Fibroblast of villous mesenchyme (primary cell): ENCODE measurements around the gene CST8. TPM values are rescaled to one million over a fixed set of nuclear protein-coding genes. Genes with fewer than 3 reads are reported as not detected.

ENCODE experiments used
- DNase-seq: peaks from one replicate; pipeline ENCODE4 v3.0.0-alpha.2; 2010; ENCODE audit warnings: low read depth
- H3K4me3 ChIP-seq: 2 replicates; pipeline ENCODE4 v1.5.1; 2011; ENCODE audit warnings: low read depth, mild to moderate bottlenecking, low read length
- small RNA-seq: library from RNA; depleted of rRNA; stranded (forward); fragments of <200 nt; gene quantifications from one replicate; pipeline ENCODE3, GENCODE V24; 2012
- total RNA-seq: library from RNA; depleted of rRNA; stranded (reverse); fragments of >200 nt; gene quantifications from 2 replicates; pipeline ENCODE4 v1.2.3, GENCODE V29; 2012
- TF ChIP-seq, protein P1 (sequence below): IDR thresholded peaks from 2 replicates; pipeline ENCODE4 v1.5.1; 2012; ENCODE audit warnings: low read depth, mild to moderate bottlenecking, low read length; ENCODE audit not compliant: insufficient read depth

Gene CST8
- total RNA-seq, 1 donor, result not detected

DNA sequence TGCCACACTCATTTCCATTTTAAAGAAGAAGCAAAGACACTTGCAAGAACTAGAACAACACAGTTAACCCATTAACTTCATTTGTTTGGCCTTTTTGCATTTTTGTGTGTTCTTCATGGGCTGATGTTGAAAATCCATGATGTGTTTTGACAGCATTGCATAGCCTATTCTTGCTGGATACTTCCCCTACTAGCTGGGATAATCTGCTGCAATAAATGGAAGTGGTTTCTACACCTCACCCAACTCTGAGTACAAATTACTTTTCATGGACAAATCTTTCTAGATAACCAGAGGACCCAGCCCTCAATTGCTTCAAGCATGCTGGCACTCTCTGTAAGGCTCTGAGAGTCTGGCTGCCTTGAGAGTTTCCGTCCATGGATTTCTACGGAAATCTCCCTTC is 50.9 kb downstream of the CST8 start:
- no peak for DNase-seq

DNA sequence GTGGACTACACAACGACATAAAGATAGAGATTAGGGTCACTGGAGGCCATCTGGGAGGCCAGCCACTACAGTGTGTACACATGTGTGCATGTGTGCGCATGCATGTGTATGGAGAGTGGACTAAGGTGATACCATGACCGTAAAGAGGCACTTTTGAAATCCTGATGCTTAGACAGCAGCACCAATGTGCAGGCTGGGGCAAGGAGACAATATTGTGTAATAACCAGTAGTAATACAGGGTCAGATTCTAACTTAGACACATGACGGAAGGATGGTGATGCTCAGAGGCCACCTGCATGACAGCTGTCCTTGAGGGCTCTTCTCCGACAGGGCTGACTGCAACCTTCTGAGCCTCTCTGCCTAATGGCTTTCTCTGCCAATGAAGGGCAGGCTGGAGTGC is 51.9 kb downstream of the CST8 start:
- no peak overlapping the region for H3K4me3 ChIP-seq
- TF ChIP-seq, protein P1, sequence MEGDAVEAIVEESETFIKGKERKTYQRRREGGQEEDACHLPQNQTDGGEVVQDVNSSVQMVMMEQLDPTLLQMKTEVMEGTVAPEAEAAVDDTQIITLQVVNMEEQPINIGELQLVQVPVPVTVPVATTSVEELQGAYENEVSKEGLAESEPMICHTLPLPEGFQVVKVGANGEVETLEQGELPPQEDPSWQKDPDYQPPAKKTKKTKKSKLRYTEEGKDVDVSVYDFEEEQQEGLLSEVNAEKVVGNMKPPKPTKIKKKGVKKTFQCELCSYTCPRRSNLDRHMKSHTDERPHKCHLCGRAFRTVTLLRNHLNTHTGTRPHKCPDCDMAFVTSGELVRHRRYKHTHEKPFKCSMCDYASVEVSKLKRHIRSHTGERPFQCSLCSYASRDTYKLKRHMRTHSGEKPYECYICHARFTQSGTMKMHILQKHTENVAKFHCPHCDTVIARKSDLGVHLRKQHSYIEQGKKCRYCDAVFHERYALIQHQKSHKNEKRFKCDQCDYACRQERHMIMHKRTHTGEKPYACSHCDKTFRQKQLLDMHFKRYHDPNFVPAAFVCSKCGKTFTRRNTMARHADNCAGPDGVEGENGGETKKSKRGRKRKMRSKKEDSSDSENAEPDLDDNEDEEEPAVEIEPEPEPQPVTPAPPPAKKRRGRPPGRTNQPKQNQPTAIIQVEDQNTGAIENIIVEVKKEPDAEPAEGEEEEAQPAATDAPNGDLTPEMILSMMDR, result no peak
- DNase-seq, result no peak

More for the DNA sequence above, 50.9 kb downstream of the CST8 start:
- no peak overlapping the region for H3K4me3 ChIP-seq
- TF ChIP-seq, protein P1, result no peak

DNA sequence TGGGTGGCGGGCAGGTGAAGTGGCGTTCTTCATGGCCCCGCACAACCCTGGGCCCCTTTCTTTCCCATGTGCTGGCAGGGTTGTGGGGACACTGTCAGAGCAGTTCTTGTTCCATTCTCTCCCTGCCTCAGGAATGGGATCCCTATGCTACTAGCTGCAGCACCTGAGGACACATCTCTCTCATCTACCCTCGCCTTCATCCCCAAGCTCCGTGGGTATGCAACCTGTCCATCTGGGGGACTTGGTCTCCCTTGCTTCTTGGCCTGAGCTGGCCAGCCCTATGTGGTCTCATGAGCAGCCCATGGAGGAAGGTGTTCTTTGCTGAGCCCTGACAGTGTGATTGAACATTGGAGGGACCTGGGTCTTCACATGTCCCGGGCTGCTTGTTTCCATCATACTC is 53.2 kb downstream of the CST8 start:
- no peak for DNase-seq
- no peak overlapping the region for H3K4me3 ChIP-seq
- TF ChIP-seq, protein P1, result no peak

Small RNA genes lying within 50 kb of the gene (small RNA-seq; reads per million reads assigned to genes)
- not detected for gene RF00019

Other genes with a start within 250 kb of the CST8 start
- 22.9 and 25.4 TPM in 2 replicates for gene NXT1, start 140.3 kb upstream of the CST8 start, total RNA-seq
- gene GZF1, start 128.9 kb upstream of the CST8 start, total RNA-seq, result 17.7 and 19.4 TPM in 2 replicates
- 9.5 and 9.7 TPM in 2 replicates for gene NAPB, start 69.6 kb upstream of the CST8 start, total RNA-seq
- gene CSTL1, start 51.4 kb upstream of the CST8 start, total RNA-seq, result not detected in 2 replicates
- gene CST11, start 38.2 kb upstream of the CST8 start, total RNA-seq, result not detected in 2 replicates
- not detected in 2 replicates for gene CST9L, start 77.4 kb downstream of the CST8 start, total RNA-seq
- not detected in 2 replicates for gene CST9, start 114.8 kb downstream of the CST8 start, total RNA-seq
- gene CST3, start 146.8 kb downstream of the CST8 start, total RNA-seq, result 55.3 and 123 TPM in 2 replicates
- gene CST4, start 197.9 kb downstream of the CST8 start, total RNA-seq, result 0.32 TPM in 1 of 2 replicates, not detected in the other